Spleen (tissue), 7 donors: ENCODE measurements around the gene DHX32.

ENCODE experiments used
- CTCF ChIP-seq, 11 experiments: fragments of 200-600 bp in 7 of 11; fragments of 450-650 bp in 4 of 11; sonication (generic) in 4 of 11; IDR thresholded peaks in 8 of 11; conservative IDR thresholded peaks in 3 of 11; 1 replicate in 7 of 11; 2 replicates in 4 of 11; pipeline versions ENCODE4 v1.4.0 to v1.8.0; 2016 to 2021; ENCODE audit warnings: antibody characterized with exemption in 11 of 11, inconsistent platforms in 4 of 11, mild to moderate bottlenecking in 1 of 11
- POLR2A ChIP-seq, 3 donors: fragments of 450-650 bp; IDR thresholded peaks; one replicate each; pipeline ENCODE4 v1.5.1; 2017; ENCODE audit warnings: antibody characterized with exemption in 3 of 3, mild to moderate bottlenecking in 1 of 3
- POLR2AphosphoS5 ChIP-seq, 3 donors: sonication (generic); formaldehyde crosslinking; IDR thresholded peaks; one replicate each; pipeline ENCODE4 v1.5.1; 2017; ENCODE audit warnings: antibody characterized with exemption in 3 of 3
- donor health status: DM: no; HTN: no; CAD: no; lungs with moderate emphysema.
- donor health status: DM: no; HTN: no; CAD: no.
- donor health status: DM: no; HTN: no; CAD: no.

- TF ChIP-seq CTCF (IDR thresholded peaks at IDR 0.05 in 8 of 11, conservative IDR thresholded peaks at IDR 0.05 in 3 of 11) = no peak
- TF ChIP-seq POLR2A (IDR thresholded peaks at IDR 0.05) = no peak
- TF ChIP-seq POLR2AphosphoS5 (IDR thresholded peaks at IDR 0.05) = no peak
Observed at GRCh38 chr10:125815764-125816163, 65.3 kb downstream of the DHX32 start.
